Central memory CD8-positive, alpha-beta T cell (primary cell): Measurements from ENCODE around the gene SPACA1.

Experiments
- ATAC-seq: fragments of 150-1000 bp; cut with Tn5 transposase; replicated peaks from 2 replicates; pipeline ENCODE4 v1.10.0; 2022; ENCODE audit warnings: mild to moderate bottlenecking, moderate FRiP score, moderate number of reproducible peaks; ENCODE audit not compliant: poor library complexity, severe bottlenecking; ENCODE audit errors: extremely low read depth
- DNase-seq, 2 donors: peaks; one replicate each; pipeline ENCODE4 v3.0.0; 2021; ENCODE audit warnings: low spot score in 2 of 2
- H3K27ac Mint-ChIP-seq: one replicate; pipeline ENCODE4 v1.8.0; 2022; ENCODE audit warnings: low read depth, mild to moderate bottlenecking, moderate library complexity, mixed read lengths
- H3K27me3 Mint-ChIP-seq: one replicate; pipeline ENCODE4 v1.8.0; 2022; ENCODE audit warnings: mixed read lengths
- H3K36me3 Mint-ChIP-seq: one replicate; pipeline ENCODE4 v1.8.0; 2022; ENCODE audit warnings: mild to moderate bottlenecking, moderate library complexity, mixed read lengths; ENCODE audit not compliant: insufficient read depth
- H3K4me1 Mint-ChIP-seq: one replicate; pipeline ENCODE4 v1.8.0; 2022; ENCODE audit warnings: mixed read lengths
- H3K4me3 Mint-ChIP-seq: one replicate; pipeline ENCODE4 v1.8.0; 2022; ENCODE audit warnings: mild to moderate bottlenecking, moderate library complexity, mixed read lengths
- H3K9me3 Mint-ChIP-seq: one replicate; pipeline ENCODE4 v1.8.0; 2022; ENCODE audit warnings: mixed read lengths

The SPACA1 gene

GRCh38 chr6:88045521-88046136 lies 2.0 kb upstream of the SPACA1 start:
- Mint-ChIP-seq H3K27me3 (peaks cover 27% of the 10 kb centered on the region), H3K9me3 (no peaks in the 10 kb centered on the region), H3K27ac (no peak overlapping the region), H3K36me3 (no peaks in the 10 kb centered on the region), H3K4me1 (no peaks in the 10 kb centered on the region), H3K4me3 (no peak overlapping the region)
- ATAC-seq (no peak), DNase-seq (no peak)

GRCh38 chr6:88048578-88048977 lies 937 bp downstream of the SPACA1 start:
- ATAC-seq (no peak), DNase-seq (no peak)
- Mint-ChIP-seq H3K27me3 (peaks cover 41% of the 10 kb centered on the region), H3K4me1 (no peaks in the 10 kb centered on the region), H3K36me3 (no peaks in the 10 kb centered on the region), H3K27ac (no peak overlapping the region), H3K9me3 (no peaks in the 10 kb centered on the region), H3K4me3 (no peak overlapping the region)

GRCh38 chr6:88050140-88050818 lies 2.6 kb downstream of the SPACA1 start:
- Mint-ChIP-seq H3K27ac (no peak overlapping the region), H3K9me3 (no peaks in the 10 kb centered on the region), H3K4me1 (no peaks in the 10 kb centered on the region), H3K4me3 (no peak overlapping the region), H3K36me3 (no peaks in the 10 kb centered on the region), H3K27me3 (peaks cover 48% of the 10 kb centered on the region)
- no peak for ATAC-seq
- no peak for DNase-seq

GRCh38 chr6:88059191-88059590 lies 11.6 kb downstream of the SPACA1 start:
- Mint-ChIP-seq H3K27ac (no peak overlapping the region), H3K4me3 (no peak overlapping the region), H3K4me1 (no peaks in the 10 kb centered on the region), H3K9me3 (no peaks in the 10 kb centered on the region), H3K27me3 (peaks cover 53% of the 10 kb centered on the region), H3K36me3 (no peaks in the 10 kb centered on the region)
- ATAC-seq, result no peak
- no peak for DNase-seq

GRCh38 chr6:88062376-88062775 lies 14.7 kb downstream of the SPACA1 start:
- H3K4me1 Mint-ChIP-seq, result no peaks in the 10 kb centered on the region
- no peaks in the 10 kb centered on the region for H3K9me3 Mint-ChIP-seq
- no peaks in the 10 kb centered on the region for H3K36me3 Mint-ChIP-seq
- no peak overlapping the region for H3K27ac Mint-ChIP-seq
- peaks cover 30% of the 10 kb centered on the region for H3K27me3 Mint-ChIP-seq
- DNase-seq (no peak), ATAC-seq (no peak)
- H3K4me3 Mint-ChIP-seq, result no peak overlapping the region

- DNase-seq (no peak), ATAC-seq (no peak)
- H3K9me3 Mint-ChIP-seq, result no peaks in the 10 kb centered on the region
- H3K27me3 Mint-ChIP-seq, result peaks cover 62% of the 10 kb centered on the region
- H3K4me1 Mint-ChIP-seq, result no peaks in the 10 kb centered on the region
- H3K4me3 Mint-ChIP-seq, result no peak overlapping the region
- H3K27ac Mint-ChIP-seq, result no peak overlapping the region
- no peaks in the 10 kb centered on the region for H3K36me3 Mint-ChIP-seq
These were observed 24.8 kb downstream of the SPACA1 start for GRCh38 chr6:88072462-88072861.

- H3K9me3 Mint-ChIP-seq, result no peaks in the 10 kb centered on the region
- H3K4me1 Mint-ChIP-seq, result no peaks in the 10 kb centered on the region
- peaks cover 49% of the 10 kb centered on the region for H3K27me3 Mint-ChIP-seq
- H3K4me3 Mint-ChIP-seq, result no peak overlapping the region
- no peaks in the 10 kb centered on the region for H3K36me3 Mint-ChIP-seq
- DNase-seq (no peak), ATAC-seq (no peak)
- H3K27ac Mint-ChIP-seq, result no peak overlapping the region
These were observed 27.1 kb downstream of the SPACA1 start for GRCh38 chr6:88074791-88075190.

GRCh38 chr6:88077305-88077704 lies 29.7 kb downstream of the SPACA1 start:
- Mint-ChIP-seq H3K27ac (no peak overlapping the region), H3K36me3 (no peaks in the 10 kb centered on the region), H3K4me1 (no peaks in the 10 kb centered on the region), H3K4me3 (no peak overlapping the region), H3K9me3 (no peaks in the 10 kb centered on the region), H3K27me3 (peaks cover 38% of the 10 kb centered on the region)
- ATAC-seq (no peak), DNase-seq (no peak)

GRCh38 chr6:88086792-88087191 lies 39.2 kb downstream of the SPACA1 start:
- no peak for ATAC-seq
- no peak for DNase-seq
- Mint-ChIP-seq H3K9me3 (no peaks in the 10 kb centered on the region), H3K27me3 (peaks cover 59% of the 10 kb centered on the region), H3K27ac (no peak overlapping the region), H3K4me3 (no peak overlapping the region), H3K4me1 (no peaks in the 10 kb centered on the region), H3K36me3 (no peaks in the 10 kb centered on the region)

- no peak overlapping the region for H3K4me3 Mint-ChIP-seq
- no peak overlapping the region for H3K27ac Mint-ChIP-seq
- no peaks in the 10 kb centered on the region for H3K9me3 Mint-ChIP-seq
- no peaks in the 10 kb centered on the region for H3K36me3 Mint-ChIP-seq
- H3K27me3 Mint-ChIP-seq, result peaks cover 58% of the 10 kb centered on the region
- ATAC-seq (no peak), DNase-seq (no peak)
- H3K4me1 Mint-ChIP-seq, result no peaks in the 10 kb centered on the region
These were observed 42.1 kb downstream of the SPACA1 start for GRCh38 chr6:88089708-88090107.

- DNase-seq (no peak), ATAC-seq (no peak)
- peaks cover 6% of the 10 kb centered on the region for H3K9me3 Mint-ChIP-seq
- no peak overlapping the region for H3K4me3 Mint-ChIP-seq
- no peak overlapping the region for H3K27ac Mint-ChIP-seq
- no peaks in the 10 kb centered on the region for H3K4me1 Mint-ChIP-seq
- H3K27me3 Mint-ChIP-seq, result peaks cover 33% of the 10 kb centered on the region
- H3K36me3 Mint-ChIP-seq, result peaks cover 4% of the 10 kb centered on the region
These were observed 58.2 kb downstream of the SPACA1 start for GRCh38 chr6:88105741-88106340.

GRCh38 chr6:88107241-88107640 lies 59.6 kb downstream of the SPACA1 start:
- H3K4me1 Mint-ChIP-seq, result no peaks in the 10 kb centered on the region
- peaks cover 6% of the 10 kb centered on the region for H3K9me3 Mint-ChIP-seq
- H3K27ac Mint-ChIP-seq, result no peak overlapping the region
- H3K4me3 Mint-ChIP-seq, result no peak overlapping the region
- H3K36me3 Mint-ChIP-seq, result peaks cover 4% of the 10 kb centered on the region
- ATAC-seq (no peak), DNase-seq (no peak)
- peaks cover 38% of the 10 kb centered on the region for H3K27me3 Mint-ChIP-seq

- Mint-ChIP-seq H3K27ac (no peak overlapping the region), H3K27me3 (peaks cover 51% of the 10 kb centered on the region), H3K9me3 (no peaks in the 10 kb centered on the region), H3K4me3 (no peak overlapping the region), H3K4me1 (no peaks in the 10 kb centered on the region), H3K36me3 (peaks cover 4% of the 10 kb centered on the region)
- DNase-seq (no peak), ATAC-seq (no peak)
These were observed 64.3 kb downstream of the SPACA1 start for GRCh38 chr6:88111991-88112390.
